Trophoblast cell (in vitro differentiated cells and primary cell): ENCODE data around the gene C3orf38. TPM values are rescaled to one million over a fixed set of nuclear protein-coding genes. Genes with fewer than 3 reads are reported as not detected.

ENCODE experiments used
- DNase-seq, 2 donors: peaks; one replicate each; pipeline ENCODE4 v3.0.0-alpha.2; 2016
- H2AFZ ChIP-seq: 2 replicates; pipeline ENCODE4 v1.6.1; 2013; ENCODE audit warnings: low read length, moderate library complexity, mild to moderate bottlenecking; ENCODE audit not compliant: insufficient read depth, poor library complexity
- H2AK5ac ChIP-seq: 2 replicates; pipeline ENCODE4 v1.6.1; 2013; ENCODE audit warnings: mild to moderate bottlenecking, low read length
- H2BK120ac ChIP-seq: 2 replicates; pipeline ENCODE4 v1.6.1; 2013; ENCODE audit warnings: low read length, mild to moderate bottlenecking, moderate library complexity; ENCODE audit not compliant: insufficient read depth, poor library complexity
- H2BK12ac ChIP-seq: 2 replicates; pipeline ENCODE4 v1.6.1; 2013; ENCODE audit warnings: mild to moderate bottlenecking, low read length, moderate library complexity
- H2BK5ac ChIP-seq: 2 replicates; pipeline ENCODE4 v1.6.1; 2013; ENCODE audit warnings: low read length, low read depth, moderate library complexity, mild to moderate bottlenecking; ENCODE audit not compliant: poor library complexity
- H3K14ac ChIP-seq: 2 replicates; pipeline ENCODE4 v1.6.1; 2013; ENCODE audit warnings: mild to moderate bottlenecking, low read length
- H3K18ac ChIP-seq: 2 replicates; pipeline ENCODE4 v1.6.1; 2013; ENCODE audit warnings: mild to moderate bottlenecking, low read length
- H3K23ac ChIP-seq: 2 replicates; pipeline ENCODE4 v1.6.1; 2013; ENCODE audit warnings: low read length
- H3K27ac ChIP-seq: 2 replicates; pipeline ENCODE4 v1.5.1; 2013; ENCODE audit warnings: low read depth, mild to moderate bottlenecking, inconsistent platforms, low read length, moderate library complexity
- H3K27me3 ChIP-seq: 2 replicates; pipeline ENCODE4 v1.6.1; 2013; ENCODE audit warnings: inconsistent platforms, mild to moderate bottlenecking, low read length, moderate library complexity; ENCODE audit not compliant: insufficient read depth
- H3K36me3 ChIP-seq, 2 experiments: 1 replicate in 1 of 2; 2 replicates in 1 of 2; pipeline ENCODE4 v1.6.1; 2013; ENCODE audit warnings: low read length in 2 of 2, mild to moderate bottlenecking in 2 of 2, moderate library complexity in 1 of 2; ENCODE audit not compliant: insufficient read depth in 2 of 2, control insufficient read depth in 1 of 2
- H3K4ac ChIP-seq: 2 replicates; pipeline ENCODE4 v1.6.1; 2013; ENCODE audit warnings: low read depth, mild to moderate bottlenecking, low read length, moderate library complexity
- H3K4me1 ChIP-seq, 2 experiments: 1 replicate in 1 of 2; 2 replicates in 1 of 2; pipeline ENCODE4 v1.6.1; 2013; ENCODE audit warnings: low read length in 2 of 2, mild to moderate bottlenecking in 2 of 2, moderate library complexity in 1 of 2; ENCODE audit not compliant: insufficient read depth in 2 of 2, control insufficient read depth in 1 of 2
- H3K4me2 ChIP-seq: 2 replicates; pipeline ENCODE4 v1.6.1; 2013; ENCODE audit warnings: inconsistent platforms, mild to moderate bottlenecking, low read length, moderate library complexity
- H3K4me3 ChIP-seq: 2 replicates; pipeline ENCODE4 v1.5.1; 2013; ENCODE audit warnings: mild to moderate bottlenecking, low read depth, low read length, inconsistent platforms
- H3K79me1 ChIP-seq: one replicate; pipeline ENCODE4 v1.6.1; 2013; ENCODE audit warnings: low read length
- H3K79me2 ChIP-seq: 2 replicates; pipeline ENCODE4 v1.6.1; 2013; ENCODE audit warnings: low read length, mild to moderate bottlenecking; ENCODE audit not compliant: control insufficient read depth, insufficient read depth, poor library complexity
- H3K9ac ChIP-seq: 2 replicates; pipeline ENCODE4 v1.6.1; 2013; ENCODE audit warnings: mild to moderate bottlenecking, low read length
- H3K9me3 ChIP-seq: 2 replicates; pipeline ENCODE4 v1.6.1; 2013; ENCODE audit warnings: low read depth, mild to moderate bottlenecking, control low read depth, inconsistent platforms, low read length; ENCODE audit not compliant: insufficient read depth
- H4K12ac ChIP-seq: 2 replicates; pipeline ENCODE4 v1.6.1; 2013; ENCODE audit warnings: low read depth, mild to moderate bottlenecking, low read length, moderate library complexity
- H4K8ac ChIP-seq: 2 replicates; pipeline ENCODE4 v1.6.1; 2013; ENCODE audit warnings: low read depth, mild to moderate bottlenecking, low read length, moderate library complexity
- H4K91ac ChIP-seq: one replicate; pipeline ENCODE4 v1.6.1; 2013; ENCODE audit warnings: low read depth, mild to moderate bottlenecking, low read length, moderate library complexity
- WGBS: extraction: QIAGEN DNeasy Blood & Tissue Kit; methylation state at CpG from one replicate; pipeline ENCODE4 v1.1.7; 2013; ENCODE audit warnings: missing lambda C conversion rate; ENCODE audit not compliant: insufficient read length, insufficient coverage; ENCODE audit errors: extremely low coverage; 5-methylcytosine and 5-hydroxymethylcytosine counted together
- polyA plus RNA-seq: library from polyadenylated mRNA; stranded (reverse); fragments of 200-250 nt; gene quantifications from 2 replicates; pipeline ENCODE4 v1.2.3, GENCODE V29; 2013

The C3orf38 gene
- polyA plus RNA-seq = 16.9 and 17.2 TPM in 2 replicates

GRCh38 chr3:88149509-88150362 lies at the start of gene C3orf38:
Gene C3orf38 (plus strand): TSS chr3:88149959. CDS start chr3:88150053, 94 bp downstream.
- DNase-seq = peak; percentile 87 to 94
- Histone ChIP-seq H2BK120ac (peak within 1 kb of the TSS; percentile 84), H3K4me2 (peak within 1 kb of the TSS; percentile 92), H4K91ac (peak within 1 kb of the TSS; percentile 97), H3K9ac (peak within 1 kb of the TSS; percentile 94), H2AK5ac (peak within 1 kb of the TSS; percentile 7), H3K4ac (peak within 1 kb of the TSS; percentile 93), H3K36me3 (peaks cover 4% of the 10 kb centered on the region in 2 experiments), H4K8ac (peak within 1 kb of the TSS; percentile 99), H3K4me1 (peaks cover 0 to 2% of the 10 kb centered on the region in 2 experiments), H3K27me3 (no peaks in the 10 kb centered on the region), H3K18ac (peak within 1 kb of the TSS; percentile 95), H3K14ac (peak within 1 kb of the TSS; percentile 98), H3K9me3 (no peaks in the 10 kb centered on the region), H3K79me2 (peaks cover 8% of the 10 kb centered on the region), H3K4me3 (peak within 1 kb of the TSS; percentile 94), H3K23ac (no peak within 1 kb of the TSS), H4K12ac (peak within 1 kb of the TSS; percentile 99), H2BK12ac (no peak within 1 kb of the TSS), H3K79me1 (peaks cover 12% of the 10 kb centered on the region), H2BK5ac (peak within 1 kb of the TSS; percentile 75), H2AFZ (peak within 1 kb of the TSS; percentile 98), H3K27ac (peak within 1 kb of the TSS; percentile 95)
- WGBS = no CpG with 5 or more reads among the region's 57 CpGs

- Histone ChIP-seq H3K4me2 (no peak overlapping the region), H3K4me3 (no peak overlapping the region), H3K9me3 (no peaks in the 10 kb centered on the region), H3K9ac (no peak overlapping the region), H4K8ac (no peak overlapping the region), H3K4me1 (no peaks in the 10 kb centered on the region), H3K27me3 (no peaks in the 10 kb centered on the region), H4K12ac (no peak overlapping the region), H2BK5ac (no peak overlapping the region), H3K4ac (no peak overlapping the region), H3K14ac (no peak overlapping the region), H3K27ac (no peak overlapping the region), H3K36me3 (no peaks in the 10 kb centered on the region), H3K79me1 (no peaks in the 10 kb centered on the region), H3K18ac (no peak overlapping the region), H3K23ac (no peak overlapping the region), H3K79me2 (no peaks in the 10 kb centered on the region), H2BK120ac (no peak overlapping the region), H2BK12ac (no peak overlapping the region), H2AFZ (no peak overlapping the region), H2AK5ac (no peak overlapping the region), H4K91ac (no peak overlapping the region)
- no peak for DNase-seq
- WGBS = no CpG with 5 or more reads among the region's 1 CpG
Measured at GRCh38 chr3:88101142-88101541, 48.6 kb upstream of the C3orf38 start.

DNA sequence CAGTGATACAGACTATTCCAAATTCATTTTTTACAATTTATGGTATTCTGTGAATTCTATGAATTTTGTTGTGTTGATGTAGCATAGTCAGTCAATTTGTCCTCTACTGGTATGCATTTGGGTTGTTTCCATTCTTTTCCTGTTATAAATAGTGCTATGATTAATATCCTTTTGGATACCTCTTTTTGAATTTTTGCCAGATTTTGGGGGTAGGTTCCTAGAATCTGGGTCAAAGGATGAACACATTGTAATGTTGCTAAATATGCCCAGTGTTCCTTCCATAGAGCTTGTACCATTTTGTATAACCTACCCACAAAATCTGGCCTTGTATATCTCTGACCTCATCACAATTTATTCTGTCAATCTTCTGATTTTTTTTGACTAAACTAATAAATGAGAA lies 44.4 kb upstream of the C3orf38 start:
- no peaks in the 10 kb centered on the region for H3K36me3 ChIP-seq
- no peak overlapping the region for H3K23ac ChIP-seq
- no peaks in the 10 kb centered on the region for H3K27me3 ChIP-seq
- H2AK5ac ChIP-seq = no peak overlapping the region
- H2BK5ac ChIP-seq = no peak overlapping the region
- no peak overlapping the region for H3K4ac ChIP-seq
- no peak overlapping the region for H2BK120ac ChIP-seq
- H3K14ac ChIP-seq = no peak overlapping the region
- no peaks in the 10 kb centered on the region for H3K9me3 ChIP-seq
- no peaks in the 10 kb centered on the region for H3K79me1 ChIP-seq
- H4K91ac ChIP-seq = no peak overlapping the region
- H3K4me2 ChIP-seq = no peak overlapping the region
- H3K4me1 ChIP-seq = no peaks in the 10 kb centered on the region
- no peak overlapping the region for H3K27ac ChIP-seq
- H4K8ac ChIP-seq = no peak overlapping the region
- no peak overlapping the region for H2AFZ ChIP-seq
- no peaks in the 10 kb centered on the region for H3K79me2 ChIP-seq
- no peak overlapping the region for H3K18ac ChIP-seq
- H3K9ac ChIP-seq = no peak overlapping the region
- peak in 1 of 2 donors; percentile 73 for DNase-seq
- H2BK12ac ChIP-seq = no peak overlapping the region
- no peak overlapping the region for H3K4me3 ChIP-seq
- H4K12ac ChIP-seq = no peak overlapping the region

GRCh38 chr3:88112289-88112688 lies 37.5 kb upstream of the C3orf38 start:
- H2BK5ac ChIP-seq = no peak overlapping the region
- no peak overlapping the region for H2BK12ac ChIP-seq
- no peak overlapping the region for H2BK120ac ChIP-seq
- no peak overlapping the region for H3K4me3 ChIP-seq
- no peak overlapping the region for H3K9ac ChIP-seq
- no peak overlapping the region for H2AFZ ChIP-seq
- H4K8ac ChIP-seq = no peak overlapping the region
- H3K36me3 ChIP-seq = peaks cover 0 to 3% of the 10 kb centered on the region in 2 experiments
- no peaks in the 10 kb centered on the region for H3K79me2 ChIP-seq
- no peak for DNase-seq
- WGBS = no CpG with 5 or more reads among the region's 1 CpG
- H3K9me3 ChIP-seq = no peaks in the 10 kb centered on the region
- no peaks in the 10 kb centered on the region for H3K27me3 ChIP-seq
- no peaks in the 10 kb centered on the region for H3K4me1 ChIP-seq
- H3K79me1 ChIP-seq = no peaks in the 10 kb centered on the region
- H3K27ac ChIP-seq = no peak overlapping the region
- no peak overlapping the region for H3K4ac ChIP-seq
- no peak overlapping the region for H3K4me2 ChIP-seq
- no peak overlapping the region for H4K91ac ChIP-seq
- no peak overlapping the region for H3K14ac ChIP-seq
- no peak overlapping the region for H3K23ac ChIP-seq
- H3K18ac ChIP-seq = no peak overlapping the region
- no peak overlapping the region for H2AK5ac ChIP-seq
- H4K12ac ChIP-seq = no peak overlapping the region
